H1 (cell line): ENCODE measurements around the gene ARID5B.

ENCODE experiments used
- CTCF ChIP-seq, 3 experiments: IDR thresholded peaks; 1 replicate in 2 of 3; 2 replicates in 1 of 3; pipeline versions ENCODE4 v1.5.1 to v1.6.1; 2011; ENCODE audit warnings: low read length in 3 of 3, mild to moderate bottlenecking in 3 of 3, inconsistent platforms in 2 of 3, low read depth in 1 of 3, moderate library complexity in 1 of 3; ENCODE audit not compliant: insufficient read depth in 1 of 3; ENCODE audit errors: control extremely low read depth in 1 of 3
- EZH2 ChIP-seq: fragments of 200-600 bp; sonication (generic); IDR thresholded peaks from 2 replicates; pipeline ENCODE4 v1.7.1; 2012; ENCODE audit warnings: low read depth, mild to moderate bottlenecking, moderate library complexity, low read length, inconsistent platforms; ENCODE audit not compliant: severe bottlenecking
- RNF2 ChIP-seq: fragments of 200-900, 300-1000 bp; sonication (generic); IDR thresholded peaks from 2 replicates; pipeline ENCODE4 v1.7.1; 2016; ENCODE audit warnings: borderline replicate concordance, low read depth, mild to moderate bottlenecking, antibody characterized with exemption, low read length; ENCODE audit not compliant: poor library complexity, severe bottlenecking; ENCODE audit errors: missing control alignments
- TCF12 ChIP-seq: IDR thresholded peaks from 2 replicates; pipeline ENCODE4 v1.6.1; 2011; ENCODE audit warnings: low read depth, mild to moderate bottlenecking, low read length
- USF2 ChIP-seq: IDR thresholded peaks from 2 replicates; pipeline ENCODE4 v1.6.1; 2011; ENCODE audit warnings: low read length, improper control_type of control experiment
- TF ChIP-seq, protein P1 (sequence below): IDR thresholded peaks from 2 replicates; pipeline ENCODE4 v1.6.1; 2012; ENCODE audit warnings: inconsistent platforms

DNA sequence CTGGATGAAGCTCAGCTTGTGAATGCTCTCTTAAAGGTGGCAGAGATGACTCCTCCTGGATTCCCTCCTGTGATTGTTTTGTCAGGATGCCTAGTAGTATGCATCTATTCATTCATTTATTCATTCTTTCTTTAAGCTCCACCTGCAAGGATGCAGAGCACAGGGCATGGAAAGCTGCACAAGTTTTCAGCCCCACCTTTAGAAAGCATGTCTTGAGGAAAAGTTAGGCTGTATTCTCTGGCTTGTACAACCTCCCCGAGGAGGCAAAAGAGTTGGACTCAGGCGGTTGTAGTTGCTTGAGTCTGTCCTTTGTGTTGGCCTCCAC is 22.4 kb downstream of the ARID5B start:
- TF ChIP-seq USF2 (no peak), RNF2 (no peak), TCF12 (no peak), EZH2 (no peak), CTCF (IDR thresholded peaks at IDR 0.05; ENCODE audit: control extremely low read depth in 1 of 3, insufficient read depth in 1 of 3, low read depth in 1 of 3, low read length in 3 of 3) (no peak)
- TF ChIP-seq, protein P1, sequence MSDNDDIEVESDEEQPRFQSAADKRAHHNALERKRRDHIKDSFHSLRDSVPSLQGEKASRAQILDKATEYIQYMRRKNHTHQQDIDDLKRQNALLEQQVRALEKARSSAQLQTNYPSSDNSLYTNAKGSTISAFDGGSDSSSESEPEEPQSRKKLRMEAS: no peak
